A549 (cell line): ENCODE results near the gene CENPU. TPM values are rescaled to one million over a fixed set of nuclear protein-coding genes. Genes with fewer than 3 reads are reported as not detected.

Experiments
- ATAC-seq, 2 experiments: fragments of 200-7000 bp in 1 of 2; fragments of >200 bp in 1 of 2; cut with Nextera tagmentation in 1 of 2; cut with Tn5 transposase in 1 of 2; 3 replicates each; pipeline versions ENCODE4 v1.8.0 to v1.9.1; 2018 to 2020; ENCODE audit warnings: mild to moderate bottlenecking in 1 of 2, moderate library complexity in 1 of 2
- CTCF ChIA-PET: fragments of 300-600 bp; sonication (Branson Sonifier 250); formaldehyde crosslinking; extraction: SDS; loops from one replicate; lab custom pipeline; 2021; ENCODE audit warnings: antibody characterized with exemption, inconsistent platforms; lab: Yijun Ruan, JAX
- POLR2A ChIA-PET: fragments of 350-600 bp; formaldehyde crosslinking; extraction: SDS; loops from one replicate; lab custom pipeline; 2021; ENCODE audit warnings: antibody characterized with exemption, inconsistent platforms; lab: Yijun Ruan, JAX
- DNase-seq, 2 experiments: peaks; one replicate each; pipeline versions ENCODE4 v3.0.0 to v3.0.0-alpha.2; 2011 to 2016; ENCODE audit warnings: low read depth in 1 of 2, low spot score in 1 of 2
- FAIRE-seq: peaks from 2 replicates; lab custom pipeline; 2011; peaks lifted over from hg19 to GRCh38; lab: Jason Lieb, UNC
- H3K27ac ChIP-seq, 2 experiments: fragments of >200 bp; sonication (Bioruptor Twin); formaldehyde crosslinking; 3 replicates each; pipeline ENCODE4 v1.5.1; 2016 to 2017
- H3K4me1 ChIP-seq: fragments of >200 bp; sonication (Bioruptor Twin); formaldehyde crosslinking; 3 replicates; pipeline ENCODE4 v1.6.1; 2016
- H3K4me2 ChIP-seq: fragments of >200 bp; sonication (Bioruptor Twin); formaldehyde crosslinking; 3 replicates; pipeline ENCODE4 v1.6.1; 2016
- H3K4me3 ChIP-seq: fragments of >200 bp; sonication (Bioruptor Twin); formaldehyde crosslinking; 3 replicates; pipeline ENCODE4 v1.5.1; 2016
- H3K9me3 ChIP-seq: fragments of >200 bp; sonication (Bioruptor Twin); formaldehyde crosslinking; 3 replicates; pipeline ENCODE4 v1.6.1; 2016
- ATOH8 ChIP-seq: fragments of 250-450 bp; sonication (Bioruptor Pico); IDR thresholded peaks from 2 replicates; pipeline ENCODE4 v1.5.0; 2020; ENCODE audit warnings: low read depth, mild to moderate bottlenecking, moderate library complexity
- CBX8 ChIP-seq: fragments of 200-600 bp; sonication (generic); IDR thresholded peaks from 2 replicates; pipeline ENCODE4 v1.6.1; 2016
- CEBPB ChIP-seq, 2 experiments: fragments of >200 bp in 1 of 2; sonication (Bioruptor Twin) in 1 of 2; formaldehyde crosslinking in 1 of 2; IDR thresholded peaks; 2 replicates each; pipeline ENCODE4 v1.6.1; 2012 to 2016
- CHD2 ChIP-seq: fragments of 150-350 bp; IDR thresholded peaks from 2 replicates; pipeline ENCODE4 v1.6.1; 2014; ENCODE audit warnings: low read length; ENCODE audit not compliant: partially characterized antibody
- CHD4 ChIP-seq: fragments of 200-600 bp; sonication (generic); IDR thresholded peaks from 2 replicates; pipeline ENCODE4 v1.6.1; 2016; ENCODE audit warnings: antibody characterized with exemption, mild to moderate bottlenecking, borderline replicate concordance
- E2F6 ChIP-seq: IDR thresholded peaks from 2 replicates; pipeline ENCODE4 v1.6.1; 2012; ENCODE audit warnings: low read depth, borderline replicate concordance
- EHMT2 ChIP-seq: fragments of 200-600 bp; sonication (generic); IDR thresholded peaks from 2 replicates; pipeline ENCODE4 v1.6.1; 2016; ENCODE audit warnings: antibody characterized with exemption, low read depth, mild to moderate bottlenecking, moderate library complexity
- GATA3 ChIP-seq: IDR thresholded peaks from 2 replicates; pipeline ENCODE4 v1.6.1; 2012; ENCODE audit warnings: borderline replicate concordance
- HEYL ChIP-seq: fragments of 250-450 bp; sonication (Bioruptor Pico); IDR thresholded peaks from 2 replicates; pipeline ENCODE4 v1.8.0; 2021; ENCODE audit warnings: mild to moderate bottlenecking, moderate library complexity
- HMGXB4 ChIP-seq: fragments of 250-450 bp; sonication (Bioruptor Pico); IDR thresholded peaks from 2 replicates; pipeline ENCODE4 v1.5.0; 2021; ENCODE audit warnings: mild to moderate bottlenecking, moderate library complexity, borderline replicate concordance
- HOXB13 ChIP-seq: fragments of 250-450 bp; sonication (Bioruptor Pico); IDR thresholded peaks from 2 replicates; pipeline ENCODE4 v1.5.0; 2020; ENCODE audit warnings: low read depth, mild to moderate bottlenecking, moderate library complexity
- HOXB5 ChIP-seq: fragments of 250-450 bp; sonication (Bioruptor Pico); IDR thresholded peaks from 2 replicates; pipeline ENCODE4 v1.5.0; 2020; ENCODE audit warnings: mild to moderate bottlenecking, moderate library complexity
- JUN ChIP-seq, 2 experiments: fragments of >200 bp; sonication (Bioruptor Twin); formaldehyde crosslinking; IDR thresholded peaks; 2 replicates in 1 of 2; 3 replicates in 1 of 2; pipeline ENCODE4 v1.6.1; 2016 to 2017
- KDM1A ChIP-seq: fragments of 200-600 bp; sonication (generic); IDR thresholded peaks from 2 replicates; pipeline ENCODE4 v1.6.1; 2016; ENCODE audit warnings: low read depth, mild to moderate bottlenecking
- MYC ChIP-seq: IDR thresholded peaks from 2 replicates; pipeline ENCODE4 v1.6.1; 2012; ENCODE audit warnings: mild to moderate bottlenecking, inconsistent platforms, low read length, improper control_type of control experiment, borderline replicate concordance
- NFE2L2 ChIP-seq: fragments of 150-350 bp; conservative IDR thresholded peaks from 2 replicates; pipeline ENCODE4 v1.6.1; 2014; ENCODE audit warnings: low read length
- NPAS2 ChIP-seq: fragments of 250-450 bp; sonication (Bioruptor Pico); IDR thresholded peaks from 2 replicates; pipeline ENCODE4 v1.8.0; 2022; ENCODE audit warnings: mild to moderate bottlenecking, moderate library complexity, borderline replicate concordance
- POLR2A ChIP-seq: IDR thresholded peaks from 2 replicates; pipeline ENCODE4 v1.6.1; 2012; ENCODE audit warnings: mild to moderate bottlenecking, low read length
- RARB ChIP-seq: fragments of 250-450 bp; sonication (Bioruptor Pico); IDR thresholded peaks from 2 replicates; pipeline ENCODE4 v1.8.0; 2021; ENCODE audit warnings: mild to moderate bottlenecking, moderate library complexity
- RCOR1 ChIP-seq: fragments of 150-350 bp; IDR thresholded peaks from 2 replicates; pipeline ENCODE4 v1.6.1; 2014; ENCODE audit warnings: antibody characterized with exemption, low read length, low read depth
- RFX5 ChIP-seq: fragments of 450-650 bp; IDR thresholded peaks from 2 replicates; pipeline ENCODE4 v1.7.1; 2014; ENCODE audit warnings: antibody characterized with exemption, mild to moderate bottlenecking, moderate library complexity
- RNF2 ChIP-seq: fragments of 200-600 bp; sonication (generic); IDR thresholded peaks from 2 replicates; pipeline ENCODE4 v1.6.1; 2016; ENCODE audit warnings: low read depth, mild to moderate bottlenecking, antibody characterized with exemption, moderate library complexity, borderline replicate concordance
- SMC3 ChIP-seq: fragments of >200 bp; sonication (Bioruptor Twin); formaldehyde crosslinking; IDR thresholded peaks from 3 replicates; pipeline ENCODE4 v1.6.1; 2018; ENCODE audit warnings: inconsistent platforms
- SREBF2 ChIP-seq: fragments of 450-650 bp; IDR thresholded peaks from 2 replicates; pipeline ENCODE4 v1.6.1; 2014; ENCODE audit warnings: mild to moderate bottlenecking, moderate library complexity
- TP53 ChIP-seq: fragments of 250-450 bp; sonication (Bioruptor Pico); IDR thresholded peaks from 2 replicates; pipeline ENCODE4 v1.5.0; 2021; ENCODE audit warnings: mild to moderate bottlenecking, moderate library complexity
- ZC3H11A ChIP-seq: fragments of 450-650 bp; IDR thresholded peaks from 2 replicates; pipeline ENCODE4 v1.6.1; 2014; ENCODE audit warnings: antibody characterized with exemption, mild to moderate bottlenecking
- ZNF302 ChIP-seq: fragments of 250-450 bp; sonication (Bioruptor Pico); IDR thresholded peaks from 2 replicates; pipeline ENCODE4 v1.9.0; 2021; ENCODE audit warnings: inconsistent platforms, mild to moderate bottlenecking, moderate library complexity
- ZSCAN20 ChIP-seq: fragments of 250-450 bp; sonication (Bioruptor Pico); IDR thresholded peaks from 2 replicates; pipeline ENCODE4 v1.8.0; 2022; ENCODE audit warnings: mild to moderate bottlenecking, moderate library complexity
- WGBS: methylation state at CpG from one replicate; pipeline ENCODE4 v1.1.6; 2017; ENCODE audit errors: missing lambda C conversion rate; 5-methylcytosine and 5-hydroxymethylcytosine counted together
- polyA plus RNA-seq, 4 experiments: library from polyadenylated mRNA; depleted of rRNA in 3 of 4; stranded (reverse); fragments of >200 nt; fragmentation: RNase III in 1 of 4; extraction: RNeasy Plus Mini Kit Qiagen cat#74134 plus additional on column Dnase treatment in 1 of 4; gene quantifications; 2 replicates in 3 of 4; 3 replicates in 1 of 4; pipeline ENCODE4 v1.2.3, GENCODE V29; 2011 to 2017
- TF ChIP-seq, protein P1 (sequence below): IDR thresholded peaks from 2 replicates; pipeline ENCODE4 v1.6.1; 2012

CENPU gene
- polyA plus RNA-seq, 2 of the 4 experiments (the other 2 are of a cell fraction) = 22.9 to 28.4 TPM

- no peaks in the 10 kb centered on the region for H3K4me1 ChIP-seq
- POLR2A ChIA-PET = interaction anchor here (1.0 kb wide), 1 partner anchor 17 kb away, joined by 3 read pairs; no protein-coding TSS in a partner anchor
- H3K4me2 ChIP-seq = no peak overlapping the region
- H3K9me3 ChIP-seq = no peaks in the 10 kb centered on the region
- no peak for FAIRE-seq
- no peak overlapping the region for H3K4me3 ChIP-seq
- CTCF ChIA-PET = interaction anchor here (0.9 to 1.5 kb wide), 3 partner anchors 12 to 232 kb away, joined by 3 to 5 read pairs (median 4); partner anchors contain the start of gene CENPU
- TF ChIP-seq, protein P1, sequence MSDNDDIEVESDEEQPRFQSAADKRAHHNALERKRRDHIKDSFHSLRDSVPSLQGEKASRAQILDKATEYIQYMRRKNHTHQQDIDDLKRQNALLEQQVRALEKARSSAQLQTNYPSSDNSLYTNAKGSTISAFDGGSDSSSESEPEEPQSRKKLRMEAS = no peak
- TF ChIP-seq CHD4 (no peak), ATOH8 (CRISPR knock-in tag) (no peak), CBX8 (no peak), SREBF2 (no peak), POLR2A (no peak), HMGXB4 (CRISPR knock-in tag) (no peak), ZC3H11A (no peak), KDM1A (no peak), RFX5 (no peak), GATA3 (no peak), EHMT2 (no peak), NPAS2 (CRISPR knock-in tag) (no peak), E2F6 (no peak), MYC (no peak), CEBPB (IDR thresholded peaks at IDR 0.05) (no peak), NFE2L2 (no peak), HEYL (CRISPR knock-in tag) (no peak)
- no peak for ATAC-seq
- H3K27ac ChIP-seq = no peak overlapping the region
- DNase-seq = no peak
- WGBS = 55% methylated on average over 6 of the region's 6 CpGs
Measured at GRCh38 chr4:184751585-184751956, 17.7 kb upstream of the CENPU start.

DNA sequence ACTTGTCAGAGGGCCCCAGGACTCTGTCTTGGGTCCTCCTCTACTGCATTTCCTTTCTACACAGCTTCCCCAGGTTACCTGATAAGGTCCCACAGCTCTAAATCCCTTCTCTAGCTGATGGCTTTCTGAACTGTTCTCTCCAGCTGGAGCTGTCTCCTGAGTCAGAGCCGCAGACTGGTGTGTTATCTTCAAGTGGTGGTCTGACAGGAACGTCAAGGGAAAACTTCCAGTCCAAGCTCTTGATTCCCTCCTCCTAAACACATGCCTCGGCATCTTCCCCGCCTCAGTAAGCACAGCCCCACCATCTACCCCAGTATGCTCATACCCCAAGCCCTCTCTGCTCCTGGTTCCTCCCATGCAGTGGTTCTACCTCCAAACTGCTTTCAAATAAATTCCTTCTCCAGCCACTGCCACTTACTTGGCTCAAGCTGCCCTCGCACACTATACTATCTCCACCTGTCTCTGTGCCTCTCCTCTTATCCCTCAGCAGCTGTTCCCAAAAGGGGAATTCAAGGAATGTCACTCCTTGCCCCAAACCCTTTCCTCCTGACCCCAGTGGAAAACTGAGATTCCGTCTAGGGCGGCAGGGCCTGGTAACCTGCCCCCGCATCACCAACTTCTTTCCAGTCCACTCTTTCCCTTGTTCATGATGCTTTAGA lies 17.2 kb upstream of the CENPU start:
- H3K27ac ChIP-seq = no peak overlapping the region
- no peaks in the 10 kb centered on the region for H3K9me3 ChIP-seq
- TF ChIP-seq TP53 (CRISPR knock-in tag) = no peak
- TF ChIP-seq ZNF302 = no peak
- no peak for TF ChIP-seq HOXB13 (CRISPR knock-in tag)
- no peak for TF ChIP-seq EHMT2
- TF ChIP-seq SMC3 = no peak
- no peak for TF ChIP-seq ZSCAN20 (CRISPR knock-in tag)
- no peak for TF ChIP-seq POLR2A
- no peak for TF ChIP-seq CEBPB (IDR thresholded peaks at IDR 0.05)
- TF ChIP-seq RNF2 = no peak
- TF ChIP-seq CHD2 = no peak
- no peak for TF ChIP-seq RARB
- TF ChIP-seq RCOR1 = no peak
- TF ChIP-seq HOXB5 (CRISPR knock-in tag) = no peak
- TF ChIP-seq JUN (IDR thresholded peaks at IDR 0.05) = no peak
- TF ChIP-seq, all 56 proteins: peak for 0
- ChIA-PET POLR2A (interaction anchor here (1.0 kb wide), 1 partner anchor 17 kb away, joined by 3 read pairs; no protein-coding TSS in a partner anchor), CTCF (interaction anchor here (0.9 to 1.3 kb wide), 2 partner anchors 12 to 345 kb away, joined by 3 read pairs; no protein-coding TSS in a partner anchor)
- 71% methylated on average over 8 of the region's 8 CpGs for WGBS
- FAIRE-seq (no peak), DNase-seq (no peak), ATAC-seq (no peak)
- no peak overlapping the region for H3K4me2 ChIP-seq
- H3K4me1 ChIP-seq = peaks cover 2% of the 10 kb centered on the region; the same call in 2 of the 3 replicates
- H3K4me3 ChIP-seq = no peak overlapping the region
